IMR-90 (cell line): ENCODE data around the gene FHL2. TPM values are rescaled to one million over a fixed set of nuclear protein-coding genes. Genes with fewer than 3 reads are reported as not detected.

ENCODE experiments used
- ATAC-seq: fragments of 200-7000 bp; cut with Tn5 transposase; 2 replicates; pipeline ENCODE4 v1.9.1; 2020; ENCODE audit warnings: low read depth, mild to moderate bottlenecking, moderate library complexity
- BruUV-seq: library from RNA; stranded (reverse); fragments of 400-500 nt; replicated peaks from 2 replicates; lab custom pipeline; 2021; lab: Mats Ljungman, UMichigan
- CTCF ChIA-PET: fragments of 300-600 bp; formaldehyde crosslinking; extraction: SDS; loops from one replicate; lab custom pipeline; 2021; ENCODE audit warnings: antibody characterized with exemption; lab: Yijun Ruan, JAX
- POLR2A ChIA-PET: fragments of 300-600 bp; sonication (Branson Sonifier 250); formaldehyde crosslinking; loops from one replicate; lab custom pipeline; 2022; ENCODE audit warnings: antibody characterized with exemption; ENCODE audit not compliant: unreplicated experiment; lab: Charles Lee
- DNase-seq: peaks from one replicate; pipeline ENCODE4 v3.0.0; 2013
- H2AFZ ChIP-seq: replicated peaks from 2 replicates; pipeline ENCODE3; 2013; ENCODE audit warnings: low read length, mild to moderate bottlenecking; ENCODE audit not compliant: poor library complexity
- H2AK5ac ChIP-seq: 2 replicates; pipeline ENCODE4 v1.6.1; 2013; ENCODE audit warnings: low read depth, low read length, inconsistent platforms
- H2AK9ac ChIP-seq: replicated peaks from 2 replicates; pipeline ENCODE3; 2013; ENCODE audit warnings: mild to moderate bottlenecking, low read depth, low read length, moderate library complexity; ENCODE audit not compliant: poor library complexity
- H2BK120ac ChIP-seq: 2 replicates; pipeline ENCODE4 v1.6.1; 2013; ENCODE audit warnings: low read depth, low read length, inconsistent platforms
- H2BK15ac ChIP-seq: 3 replicates; pipeline ENCODE4 v1.6.1; 2013; ENCODE audit warnings: low read depth, low read length, inconsistent platforms
- H2BK20ac ChIP-seq: 2 replicates; pipeline ENCODE4 v1.6.1; 2013; ENCODE audit warnings: low read depth, mild to moderate bottlenecking, inconsistent platforms, low read length, moderate library complexity
- H2BK5ac ChIP-seq: 2 replicates; pipeline ENCODE4 v1.6.1; 2013; ENCODE audit warnings: mild to moderate bottlenecking, low read depth, low read length, inconsistent platforms; ENCODE audit not compliant: poor library complexity, severe bottlenecking
- H3K14ac ChIP-seq: replicated peaks from 2 replicates; pipeline ENCODE4 v1.6.1; 2013; ENCODE audit warnings: low read depth, low read length, inconsistent platforms
- H3K18ac ChIP-seq: 2 replicates; pipeline ENCODE4 v1.6.1; 2013; ENCODE audit warnings: low read depth, low read length, control low read depth
- H3K23ac ChIP-seq: 2 replicates; pipeline ENCODE4 v1.6.1; 2013; ENCODE audit warnings: low read depth, low read length, inconsistent platforms
- H3K27ac ChIP-seq: 2 replicates; pipeline ENCODE4 v1.5.1; 2013; ENCODE audit warnings: mild to moderate bottlenecking, control low read depth, low read length; ENCODE audit not compliant: insufficient read depth
- H3K27me3 ChIP-seq: 2 replicates; pipeline ENCODE4 v1.6.1; 2013; ENCODE audit warnings: low read length; ENCODE audit not compliant: control insufficient read depth, insufficient read depth
- H3K36me3 ChIP-seq: 2 replicates; pipeline ENCODE4 v1.6.1; 2013; ENCODE audit warnings: low read length, mixed read lengths; ENCODE audit not compliant: control insufficient read depth, insufficient read depth
- H3K4ac ChIP-seq: 2 replicates; pipeline ENCODE4 v1.6.1; 2013; ENCODE audit warnings: low read depth, low read length, inconsistent platforms
- H3K4me1 ChIP-seq: 2 replicates; pipeline ENCODE4 v1.6.1; 2013; ENCODE audit warnings: low read length, mixed read lengths; ENCODE audit not compliant: control insufficient read depth, insufficient read depth
- H3K4me2 ChIP-seq: 2 replicates; pipeline ENCODE4 v1.6.1; 2013; ENCODE audit warnings: low read depth, mild to moderate bottlenecking, control low read depth, low read length, moderate library complexity
- H3K4me3 ChIP-seq: 2 replicates; pipeline ENCODE4 v1.5.1; 2013; ENCODE audit warnings: low read depth, mild to moderate bottlenecking, control low read depth, low read length, moderate library complexity; ENCODE audit not compliant: insufficient read depth
- H3K56ac ChIP-seq: 2 replicates; pipeline ENCODE4 v1.6.1; 2013; ENCODE audit warnings: low read length, inconsistent platforms; ENCODE audit not compliant: insufficient read depth; ENCODE audit errors: extremely low read depth
- H3K79me1 ChIP-seq, 2 experiments: 2 replicates each; pipeline ENCODE4 v1.6.1; 2013; ENCODE audit warnings: low read length in 2 of 2, inconsistent platforms in 1 of 2, low read depth in 1 of 2
- H3K9ac ChIP-seq: 2 replicates; pipeline ENCODE4 v1.6.1; 2013; ENCODE audit warnings: low read depth, low read length, control low read depth
- H3K9me1 ChIP-seq: 2 replicates; pipeline ENCODE4 v1.6.1; 2013; ENCODE audit warnings: low read length, inconsistent platforms; ENCODE audit not compliant: insufficient read depth
- H3K9me3 ChIP-seq: 2 replicates; pipeline ENCODE4 v1.6.1; 2013; ENCODE audit warnings: low read length; ENCODE audit not compliant: control insufficient read depth, insufficient read depth
- H4K20me1 ChIP-seq: 2 replicates; pipeline ENCODE4 v1.6.1; 2013; ENCODE audit warnings: low read length, inconsistent platforms; ENCODE audit not compliant: insufficient read depth
- H4K5ac ChIP-seq: 2 replicates; pipeline ENCODE4 v1.6.1; 2013; ENCODE audit warnings: mild to moderate bottlenecking, low read depth, low read length, control low read depth
- H4K8ac ChIP-seq, 2 experiments: 2 replicates each; pipeline ENCODE4 v1.6.1; 2013; ENCODE audit warnings: low read depth in 2 of 2, low read length in 2 of 2, control low read depth in 1 of 2, inconsistent platforms in 1 of 2
- H4K91ac ChIP-seq: 2 replicates; pipeline ENCODE4 v1.6.1; 2013; ENCODE audit warnings: low read depth, low read length, inconsistent platforms; ENCODE audit not compliant: insufficient read depth
- BHLHE40 ChIP-seq: fragments of 150-350 bp; IDR thresholded peaks from 2 replicates; pipeline ENCODE4 v1.6.1; 2016; ENCODE audit warnings: mild to moderate bottlenecking, low read depth, low read length
- CEBPB ChIP-seq: IDR thresholded peaks from 2 replicates; pipeline ENCODE4 v1.6.1; 2012; ENCODE audit warnings: low read depth, low read length, improper control_type of control experiment
- FOS ChIP-seq: fragments of 150-350 bp; IDR thresholded peaks from 2 replicates; pipeline ENCODE4 v1.6.1; 2016; ENCODE audit warnings: low read depth, low read length
- MXI1 ChIP-seq: IDR thresholded peaks from 2 replicates; pipeline ENCODE4 v1.6.1; 2012; ENCODE audit warnings: low read depth, mild to moderate bottlenecking, low read length, moderate library complexity, borderline replicate concordance
- NFE2L2 ChIP-seq: fragments of 150-350 bp; IDR thresholded peaks from 2 replicates; pipeline ENCODE4 v1.6.1; 2016; ENCODE audit warnings: low read depth, mild to moderate bottlenecking, low read length
- RCOR1 ChIP-seq: IDR thresholded peaks from 2 replicates; pipeline ENCODE4 v1.6.1; 2012; ENCODE audit warnings: mild to moderate bottlenecking, low read length, improper control_type of control experiment; ENCODE audit not compliant: insufficient replicate concordance
- RFX5 ChIP-seq: IDR thresholded peaks from 2 replicates; pipeline ENCODE4 v1.8.0; 2012; ENCODE audit warnings: low read depth, mild to moderate bottlenecking, low read length, moderate library complexity
- WGBS, 2 experiments: methylation state at CpG; one replicate each; pipeline versions ENCODE4 v1.1.5 to v1.1.7; 2013; ENCODE audit warnings: missing lambda C conversion rate in 2 of 2; ENCODE audit not compliant: insufficient read length in 1 of 2; ENCODE audit errors: extremely low coverage in 2 of 2; 5-methylcytosine and 5-hydroxymethylcytosine counted together
- dilution Hi-C: fragments of 300-500 bp; cut with HindIII; formaldehyde crosslinking; loops from one replicate; pipeline ENCODE4 v1.14.3; 2018; ENCODE audit warnings: low sequenced_read_pairs; ENCODE audit not compliant: unreplicated experiment
- in situ Hi-C: fragments of 300-500 bp; cut with MboI; formaldehyde crosslinking; loops from 3 replicates; pipeline ENCODE4 v1.14.3; 2019; ENCODE audit warnings: low sequenced_read_pairs, inconsistent platforms, mixed read lengths
- intact Hi-C: fragments of 100-400 bp; cut with micrococcal nuclease; formaldehyde crosslinking; loops from 2 replicates; pipeline ENCODE4 v1.10.0; 2022
- polyA plus RNA-seq, 3 experiments: library from polyadenylated mRNA; depleted of rRNA; stranded (reverse); fragments of >200 nt; gene quantifications; 2 replicates each; pipeline ENCODE4 v1.2.3, GENCODE V29; 2012; ENCODE audit warnings: low replicate concordance in 1 of 3
- total RNA-seq: library from RNA; depleted of rRNA; stranded (reverse); fragments of >200 nt; gene quantifications from 2 replicates; pipeline ENCODE4 v1.2.3, GENCODE V29; 2012
- TF ChIP-seq, protein P1 (sequence below): conservative IDR thresholded peaks from 2 replicates; pipeline ENCODE4 v1.5.1; 2012; ENCODE audit warnings: mild to moderate bottlenecking, low read depth, low read length, improper control_type of control experiment
- TF ChIP-seq, protein P2 (sequence below): fragments of 150-350 bp; IDR thresholded peaks from 2 replicates; pipeline ENCODE4 v1.6.1; 2016; ENCODE audit warnings: low read depth, mild to moderate bottlenecking, low read length, moderate library complexity, borderline replicate concordance
- TF ChIP-seq, protein P3 (sequence below): fragments of 150-350 bp; IDR thresholded peaks from 2 replicates; pipeline ENCODE4 v1.6.1; 2017; ENCODE audit warnings: mild to moderate bottlenecking, antibody characterized with exemption, low read length, low read depth

Gene FHL2
- total and polyA plus RNA-seq, 2 of the 4 experiments (the other 2 are of a cell fraction): 464 to 550 TPM

- Histone ChIP-seq H4K8ac (no peak overlapping the region), H3K9me3 (no peaks in the 10 kb centered on the region), H2BK15ac (0 out of 3 replicates have a peak overlapping the region, but pooled peaks have one; percentile 32), H2BK5ac (no peak overlapping the region), H3K4me1 (peaks cover 14% of the 10 kb centered on the region), H3K79me1 (no peaks in the 10 kb centered on the region), H4K20me1 (no peaks in the 10 kb centered on the region), H3K4ac (no peak overlapping the region), H3K14ac (no peak overlapping the region), H3K27me3 (peaks cover 13% of the 10 kb centered on the region), H2AFZ (no peak overlapping the region), H4K5ac (no peak overlapping the region), H3K18ac (no peak overlapping the region), H3K4me3 (no peak overlapping the region), H3K36me3 (no peaks in the 10 kb centered on the region), H3K9me1 (peaks cover 13% of the 10 kb centered on the region), H2BK120ac (no peak overlapping the region), H3K23ac (no peak overlapping the region), H3K9ac (no peak overlapping the region), H3K27ac (no peak overlapping the region), H3K4me2 (no peak overlapping the region), H2BK20ac (no peak overlapping the region), H2AK5ac (no peak overlapping the region; the same call in 1 of the 2 replicates), H3K56ac (no peak overlapping the region), H4K91ac (peak overlapping the region; percentile 48; the same call in 1 of the 2 replicates), H2AK9ac (no peak overlapping the region)
- ATAC-seq (no peak), DNase-seq (peak; percentile 41)
- dilution Hi-C loops: no loop called here
- ChIA-PET CTCF (no interaction called here), POLR2A (no interaction called here)
- intact Hi-C loops: no loop called here
- no TSS peak for BruUV-seq
- whole genome bisulfite sequencing, 2 experiments: 90% methylated on average over 2 of the region's 4 CpGs; no CpG with 5 or more reads in 1 of the 2 experiments
- TF ChIP-seq RCOR1: no peak
- TF ChIP-seq, protein P1, sequence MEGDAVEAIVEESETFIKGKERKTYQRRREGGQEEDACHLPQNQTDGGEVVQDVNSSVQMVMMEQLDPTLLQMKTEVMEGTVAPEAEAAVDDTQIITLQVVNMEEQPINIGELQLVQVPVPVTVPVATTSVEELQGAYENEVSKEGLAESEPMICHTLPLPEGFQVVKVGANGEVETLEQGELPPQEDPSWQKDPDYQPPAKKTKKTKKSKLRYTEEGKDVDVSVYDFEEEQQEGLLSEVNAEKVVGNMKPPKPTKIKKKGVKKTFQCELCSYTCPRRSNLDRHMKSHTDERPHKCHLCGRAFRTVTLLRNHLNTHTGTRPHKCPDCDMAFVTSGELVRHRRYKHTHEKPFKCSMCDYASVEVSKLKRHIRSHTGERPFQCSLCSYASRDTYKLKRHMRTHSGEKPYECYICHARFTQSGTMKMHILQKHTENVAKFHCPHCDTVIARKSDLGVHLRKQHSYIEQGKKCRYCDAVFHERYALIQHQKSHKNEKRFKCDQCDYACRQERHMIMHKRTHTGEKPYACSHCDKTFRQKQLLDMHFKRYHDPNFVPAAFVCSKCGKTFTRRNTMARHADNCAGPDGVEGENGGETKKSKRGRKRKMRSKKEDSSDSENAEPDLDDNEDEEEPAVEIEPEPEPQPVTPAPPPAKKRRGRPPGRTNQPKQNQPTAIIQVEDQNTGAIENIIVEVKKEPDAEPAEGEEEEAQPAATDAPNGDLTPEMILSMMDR: no peak
- TF ChIP-seq NFE2L2: no peak
- no peak for TF ChIP-seq BHLHE40
- TF ChIP-seq RFX5: no peak
- TF ChIP-seq CEBPB: no peak
- TF ChIP-seq, protein P2, sequence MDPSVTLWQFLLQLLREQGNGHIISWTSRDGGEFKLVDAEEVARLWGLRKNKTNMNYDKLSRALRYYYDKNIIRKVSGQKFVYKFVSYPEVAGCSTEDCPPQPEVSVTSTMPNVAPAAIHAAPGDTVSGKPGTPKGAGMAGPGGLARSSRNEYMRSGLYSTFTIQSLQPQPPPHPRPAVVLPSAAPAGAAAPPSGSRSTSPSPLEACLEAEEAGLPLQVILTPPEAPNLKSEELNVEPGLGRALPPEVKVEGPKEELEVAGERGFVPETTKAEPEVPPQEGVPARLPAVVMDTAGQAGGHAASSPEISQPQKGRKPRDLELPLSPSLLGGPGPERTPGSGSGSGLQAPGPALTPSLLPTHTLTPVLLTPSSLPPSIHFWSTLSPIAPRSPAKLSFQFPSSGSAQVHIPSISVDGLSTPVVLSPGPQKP: no peak
- TF ChIP-seq FOS: no peak
- TF ChIP-seq MXI1: no peak
- TF ChIP-seq, protein P3, sequence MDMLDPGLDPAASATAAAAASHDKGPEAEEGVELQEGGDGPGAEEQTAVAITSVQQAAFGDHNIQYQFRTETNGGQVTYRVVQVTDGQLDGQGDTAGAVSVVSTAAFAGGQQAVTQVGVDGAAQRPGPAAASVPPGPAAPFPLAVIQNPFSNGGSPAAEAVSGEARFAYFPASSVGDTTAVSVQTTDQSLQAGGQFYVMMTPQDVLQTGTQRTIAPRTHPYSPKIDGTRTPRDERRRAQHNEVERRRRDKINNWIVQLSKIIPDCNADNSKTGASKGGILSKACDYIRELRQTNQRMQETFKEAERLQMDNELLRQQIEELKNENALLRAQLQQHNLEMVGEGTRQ: no peak
- in situ Hi-C loops: no loop called here
Measured at GRCh38 chr2:105447476-105447875, 48.6 kb upstream of the FHL2 start.
